CD14-positive monocyte (primary cell): ENCODE measurements around the gene GKN1. TPM values are rescaled to one million over a fixed set of nuclear protein-coding genes. Genes with fewer than 3 reads are reported as not detected.

Experiments
- DNase-seq, 3 donors: peaks; one replicate each; pipeline ENCODE4 v3.0.0-alpha.2; 2011 to 2022
- H2AFZ ChIP-seq: 2 replicates; pipeline ENCODE4 v1.6.0; 2012; ENCODE audit warnings: mild to moderate bottlenecking, low read depth, low read length, inconsistent platforms; ENCODE audit not compliant: insufficient read depth, poor library complexity, severe bottlenecking
- H3K27ac ChIP-seq, 2 donors: 1 replicate in 1 of 2; 2 replicates in 1 of 2; pipeline ENCODE4 v1.5.1; 2012 to 2013; ENCODE audit warnings: low read length in 2 of 2, control low read depth in 1 of 2, inconsistent platforms in 1 of 2, low read depth in 1 of 2, mild to moderate bottlenecking in 1 of 2
- H3K27me3 ChIP-seq, 2 donors: one replicate each; pipeline versions ENCODE4 v1.6.0 to v1.6.1; 2011 to 2013; ENCODE audit warnings: low read length in 2 of 2; ENCODE audit not compliant: control insufficient read depth in 2 of 2, insufficient read depth in 2 of 2
- H3K36me3 ChIP-seq, 2 donors: replicated peaks in 1 of 2; 1 replicate in 1 of 2; 2 replicates in 1 of 2; pipeline versions ENCODE4 v1.5.1 to v1.6.1; 2012 to 2013; ENCODE audit warnings: low read length in 2 of 2, control low read depth in 1 of 2, inconsistent platforms in 1 of 2, mild to moderate bottlenecking in 1 of 2; ENCODE audit not compliant: insufficient read depth in 2 of 2, control insufficient read depth in 1 of 2
- H3K4me1 ChIP-seq, 2 donors: 1 replicate in 1 of 2; 2 replicates in 1 of 2; pipeline versions ENCODE4 v1.5.1 to v1.6.1; 2012 to 2013; ENCODE audit warnings: low read length in 2 of 2, control low read depth in 1 of 2, inconsistent platforms in 1 of 2, mild to moderate bottlenecking in 1 of 2, moderate library complexity in 1 of 2; ENCODE audit not compliant: insufficient read depth in 2 of 2, control insufficient read depth in 1 of 2
- H3K4me2 ChIP-seq: replicated peaks from 2 replicates; pipeline ENCODE3; 2012; ENCODE audit warnings: low read length, moderate library complexity, mild to moderate bottlenecking; ENCODE audit not compliant: poor library complexity, severe bottlenecking; ENCODE audit errors: extremely low read depth
- H3K4me3 ChIP-seq, 3 experiments: fragments of 200-600 bp in 1 of 3; sonication (generic) in 1 of 3; replicated peaks in 1 of 3; 1 replicate in 2 of 3; 2 replicates in 1 of 3; pipeline ENCODE4 v1.5.1; 2011 to 2013; ENCODE audit warnings: low read length in 3 of 3, mild to moderate bottlenecking in 3 of 3, control low read depth in 2 of 3, low read depth in 2 of 3, inconsistent platforms in 1 of 3, moderate library complexity in 1 of 3
- H3K79me2 ChIP-seq: 2 replicates; pipeline ENCODE4 v1.6.0; 2012; ENCODE audit warnings: mild to moderate bottlenecking, control low read depth, inconsistent platforms, low read length, moderate library complexity; ENCODE audit not compliant: insufficient read depth
- H3K9ac ChIP-seq: 2 replicates; pipeline ENCODE4 v1.6.0; 2017; ENCODE audit warnings: low read length, mild to moderate bottlenecking; ENCODE audit not compliant: insufficient read depth, poor library complexity, severe bottlenecking
- H3K9me3 ChIP-seq, 2 donors: replicated peaks in 1 of 2; 1 replicate in 1 of 2; 2 replicates in 1 of 2; pipeline versions ENCODE4 v1.5.1 to v1.6.1; 2012 to 2013; ENCODE audit warnings: low read length in 2 of 2, control low read depth in 1 of 2; ENCODE audit not compliant: control insufficient read depth in 1 of 2, insufficient read depth in 1 of 2
- H4K20me1 ChIP-seq: 2 replicates; pipeline ENCODE4 v1.6.0; 2012; ENCODE audit warnings: mild to moderate bottlenecking, low read length, control low read depth, moderate library complexity; ENCODE audit not compliant: insufficient read depth
- H3K27ac Mint-ChIP-seq, 7 donors: one replicate each; pipeline ENCODE4 v1.8.0; 2020; ENCODE audit warnings: mild to moderate bottlenecking in 7 of 7, mixed read lengths in 7 of 7, moderate library complexity in 6 of 7, inconsistent platforms in 2 of 7
- H3K27me3 Mint-ChIP-seq, 3 donors: one replicate each; pipeline ENCODE4 v1.8.0; 2021 to 2022; ENCODE audit warnings: low read depth in 3 of 3, mild to moderate bottlenecking in 3 of 3, mixed read lengths in 3 of 3, moderate library complexity in 3 of 3, inconsistent platforms in 1 of 3
- H3K36me3 Mint-ChIP-seq, 2 donors: one replicate each; pipeline ENCODE4 v1.8.0; 2020; ENCODE audit warnings: mixed read lengths in 2 of 2, inconsistent platforms in 1 of 2, mild to moderate bottlenecking in 1 of 2
- H3K4me1 Mint-ChIP-seq: one replicate; pipeline ENCODE4 v1.8.0; 2020; ENCODE audit warnings: mild to moderate bottlenecking, mixed read lengths
- H3K4me3 Mint-ChIP-seq, 2 donors: one replicate each; pipeline ENCODE4 v1.8.0; 2020; ENCODE audit warnings: mild to moderate bottlenecking in 2 of 2, mixed read lengths in 2 of 2, moderate library complexity in 1 of 2
- H3K9me3 Mint-ChIP-seq, 7 donors: one replicate each; pipeline ENCODE4 v1.8.0; 2020 to 2022; ENCODE audit warnings: mixed read lengths in 7 of 7, mild to moderate bottlenecking in 6 of 7, moderate library complexity in 6 of 7, inconsistent platforms in 2 of 7
- WGBS: methylation state at CpG from one replicate; pipeline ENCODE4 v1.1.5; 2013; ENCODE audit warnings: missing lambda C conversion rate; ENCODE audit not compliant: insufficient coverage; 5-methylcytosine and 5-hydroxymethylcytosine counted together
- intact Hi-C, 2 donors: fragments of 100-400 bp; cut with micrococcal nuclease; formaldehyde crosslinking; loops; one replicate each; pipeline versions ENCODE4 v1.15.0 to v1.15.1; 2023
- polyA plus RNA-seq, 3 donors: library from polyadenylated mRNA; depleted of rRNA in 1 of 3; unstranded in 2 of 3; stranded (reverse) in 1 of 3; fragments of 300-500 nt in 2 of 3; fragments of >200 nt in 1 of 3; fragmentation: Illumina TruSeq in 2 of 3; gene quantifications; 1 replicate in 2 of 3; 2 replicates in 1 of 3; pipeline ENCODE4 v1.2.3, GENCODE V29; 2012 to 2021
- TF ChIP-seq, protein P1 (sequence below): fragments of 200-600 bp; IDR thresholded peaks from one replicate; pipeline ENCODE4 v1.8.0; 2022; ENCODE audit warnings: antibody characterized with exemption, mild to moderate bottlenecking

GKN1 gene
- polyA plus RNA-seq, 3 donors: not detected

DNA sequence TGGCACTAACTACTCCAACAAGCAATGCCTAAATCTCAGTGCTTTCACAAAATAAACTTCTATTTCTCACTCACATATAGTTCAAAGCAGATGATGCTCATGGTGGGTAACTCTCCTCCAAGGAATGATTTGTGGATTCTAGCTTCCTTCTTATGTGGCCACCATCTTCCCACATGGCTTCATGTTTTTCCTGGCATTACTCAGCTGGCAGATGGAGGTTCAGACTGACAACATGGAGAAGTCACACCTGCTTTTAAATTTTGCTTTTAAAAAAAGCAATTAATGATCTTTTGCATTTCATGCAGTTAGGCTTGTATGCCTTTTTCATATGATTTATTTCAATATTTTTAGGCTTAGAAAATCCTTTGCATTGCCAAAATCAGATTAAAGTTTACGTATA lies 15.4 kb upstream of the GKN1 start:
- Mint-ChIP-seq H3K9me3 (peaks cover 0 to 3% (median 0%) of the 10 kb centered on the region in 7 donors), H3K36me3 (no peaks in the 10 kb centered on the region), H3K27me3 (no peaks in the 10 kb centered on the region), H3K27ac (no peak overlapping the region), H3K4me3 (no peak overlapping the region), H3K4me1 (no peaks in the 10 kb centered on the region)
- WGBS: no CpG with 5 or more reads among the region's 1 CpG
- H3K9me3 ChIP-seq: no peaks in the 10 kb centered on the region
- H3K27ac ChIP-seq: no peak overlapping the region
- no peak overlapping the region for H2AFZ ChIP-seq
- TF ChIP-seq, protein P1, sequence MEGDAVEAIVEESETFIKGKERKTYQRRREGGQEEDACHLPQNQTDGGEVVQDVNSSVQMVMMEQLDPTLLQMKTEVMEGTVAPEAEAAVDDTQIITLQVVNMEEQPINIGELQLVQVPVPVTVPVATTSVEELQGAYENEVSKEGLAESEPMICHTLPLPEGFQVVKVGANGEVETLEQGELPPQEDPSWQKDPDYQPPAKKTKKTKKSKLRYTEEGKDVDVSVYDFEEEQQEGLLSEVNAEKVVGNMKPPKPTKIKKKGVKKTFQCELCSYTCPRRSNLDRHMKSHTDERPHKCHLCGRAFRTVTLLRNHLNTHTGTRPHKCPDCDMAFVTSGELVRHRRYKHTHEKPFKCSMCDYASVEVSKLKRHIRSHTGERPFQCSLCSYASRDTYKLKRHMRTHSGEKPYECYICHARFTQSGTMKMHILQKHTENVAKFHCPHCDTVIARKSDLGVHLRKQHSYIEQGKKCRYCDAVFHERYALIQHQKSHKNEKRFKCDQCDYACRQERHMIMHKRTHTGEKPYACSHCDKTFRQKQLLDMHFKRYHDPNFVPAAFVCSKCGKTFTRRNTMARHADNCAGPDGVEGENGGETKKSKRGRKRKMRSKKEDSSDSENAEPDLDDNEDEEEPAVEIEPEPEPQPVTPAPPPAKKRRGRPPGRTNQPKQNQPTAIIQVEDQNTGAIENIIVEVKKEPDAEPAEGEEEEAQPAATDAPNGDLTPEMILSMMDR: no peak
- DNase-seq: no peak
- H3K9ac ChIP-seq: no peak overlapping the region
- no peaks in the 10 kb centered on the region for H3K36me3 ChIP-seq
- H3K4me2 ChIP-seq: no peak overlapping the region
- no peaks in the 10 kb centered on the region for H4K20me1 ChIP-seq
- H3K4me3 ChIP-seq: no peak overlapping the region
- no peaks in the 10 kb centered on the region for H3K27me3 ChIP-seq
- no peaks in the 10 kb centered on the region for H3K4me1 ChIP-seq
- H3K79me2 ChIP-seq: no peaks in the 10 kb centered on the region
- intact Hi-C loops: no loop called here

DNA sequence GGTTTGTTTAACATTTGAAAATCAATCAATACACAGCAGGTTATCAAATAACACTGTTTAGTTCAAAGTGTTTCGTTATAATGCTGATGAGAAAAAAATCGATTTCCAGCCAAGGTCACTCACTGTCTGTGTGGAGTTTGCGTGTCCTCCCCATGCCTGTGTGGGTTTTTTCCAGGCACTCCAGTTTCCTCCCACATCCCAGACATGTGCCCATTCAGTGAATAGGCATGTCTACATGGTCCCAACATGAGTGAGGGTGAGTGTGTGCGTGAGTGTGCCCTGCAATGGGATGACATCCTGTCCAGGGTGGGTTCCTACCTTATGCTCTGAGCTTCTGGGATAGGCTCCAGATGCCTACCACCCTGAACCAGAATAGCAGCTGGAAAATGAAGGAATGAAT lies 13.1 kb upstream of the GKN1 start:
- Histone ChIP-seq H4K20me1 (no peaks in the 10 kb centered on the region), H3K36me3 (no peaks in the 10 kb centered on the region), H2AFZ (no peak overlapping the region), H3K9ac (no peak overlapping the region), H3K4me2 (no peak overlapping the region), H3K27ac (no peak overlapping the region), H3K9me3 (no peaks in the 10 kb centered on the region), H3K79me2 (no peaks in the 10 kb centered on the region), H3K27me3 (no peaks in the 10 kb centered on the region), H3K4me1 (no peaks in the 10 kb centered on the region), H3K4me3 (no peak overlapping the region)
- TF ChIP-seq, protein P1: no peak
- no peaks in the 10 kb centered on the region for H3K36me3 Mint-ChIP-seq
- intact Hi-C loops: no loop called here
- DNase-seq: no peak
- no peaks in the 10 kb centered on the region for H3K9me3 Mint-ChIP-seq
- H3K27me3 Mint-ChIP-seq: peaks cover 0 to 2% (median 0%) of the 10 kb centered on the region in 3 donors
- H3K4me3 Mint-ChIP-seq: no peak overlapping the region
- no peak overlapping the region for H3K27ac Mint-ChIP-seq
- no peaks in the 10 kb centered on the region for H3K4me1 Mint-ChIP-seq
- WGBS: no CpG with 5 or more reads among the region's 4 CpGs
